RKO (cell line): ENCODE data around the gene GDI1.
A peak's percentile ranks its signal among the peaks of the same experiment; 100 is the strongest.
"Not testable (repeated sequence)": the region's sequence is repeated elsewhere in the genome, so short reads cannot be mapped to it uniquely, and the experiment has no call there.

Experiments used
- DNase-seq: peaks from one replicate; pipeline ENCODE4 v3.0.0-alpha.2; 2016; ENCODE audit warnings: low spot score

GDI1 gene

DNA sequence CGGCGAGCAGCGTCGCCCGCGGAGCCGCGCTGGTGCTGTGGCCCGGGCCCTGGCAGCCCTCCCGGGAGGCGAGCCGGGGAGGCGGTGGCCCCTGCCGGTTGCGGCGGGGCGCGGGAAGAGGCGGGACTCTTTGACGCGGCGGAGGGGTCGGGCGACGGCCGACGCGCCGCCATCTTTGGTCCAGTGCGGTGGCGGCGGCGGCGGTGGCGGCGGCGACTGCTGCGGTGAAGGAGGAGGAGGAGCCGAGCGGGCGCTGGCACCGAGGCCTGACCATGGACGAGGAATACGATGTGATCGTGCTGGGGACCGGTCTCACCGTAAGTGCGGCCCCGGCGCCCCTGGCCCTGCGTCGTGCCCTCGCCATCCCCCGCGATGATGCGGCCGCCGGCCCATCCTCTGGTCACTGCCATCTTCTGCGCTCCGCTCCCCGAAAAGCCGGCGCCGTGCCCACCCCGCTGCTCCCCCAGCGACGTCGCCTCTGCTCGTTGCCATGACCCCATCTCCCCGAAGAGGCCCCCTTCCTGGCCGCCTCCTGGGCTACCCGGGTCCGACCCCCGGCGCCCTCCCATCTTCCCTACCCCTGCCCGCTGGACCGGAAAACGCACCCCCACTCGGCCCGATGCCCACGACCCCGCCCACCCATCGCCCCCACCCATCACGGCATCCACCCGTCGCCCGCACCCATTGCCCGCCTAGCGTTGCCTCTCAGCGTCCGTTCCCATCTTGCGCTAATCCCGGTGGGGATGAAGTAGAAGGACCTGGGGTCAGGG, at the start of gene GDI1:
Gene GDI1 (plus strand): TSS at position 172 of the 770 bp plus-strand sequence. CDS start 101 bp downstream, at position 273.
- no peak for DNase-seq

DNA sequence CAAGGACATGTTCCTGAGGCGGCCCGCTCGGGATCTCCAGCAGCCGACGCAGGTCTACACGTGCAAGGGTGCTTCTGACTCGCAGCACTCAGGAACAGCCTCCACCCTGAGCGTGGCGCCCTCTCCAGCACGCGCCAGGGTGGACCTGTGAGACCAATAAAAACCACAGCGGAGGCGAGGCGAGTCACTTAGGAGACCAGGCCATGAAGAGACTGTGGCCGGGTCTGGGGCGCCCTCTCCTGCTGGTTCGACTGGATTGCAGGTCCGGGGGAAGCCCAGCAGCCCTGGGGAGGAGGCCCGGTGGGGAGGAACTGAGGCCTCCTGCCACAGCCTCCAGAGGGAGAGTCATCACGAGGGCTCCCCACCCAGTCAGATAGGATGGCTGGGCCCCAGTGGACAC, 48.9 kb upstream of the GDI1 start:
- not testable (repeated sequence) for DNase-seq

DNA sequence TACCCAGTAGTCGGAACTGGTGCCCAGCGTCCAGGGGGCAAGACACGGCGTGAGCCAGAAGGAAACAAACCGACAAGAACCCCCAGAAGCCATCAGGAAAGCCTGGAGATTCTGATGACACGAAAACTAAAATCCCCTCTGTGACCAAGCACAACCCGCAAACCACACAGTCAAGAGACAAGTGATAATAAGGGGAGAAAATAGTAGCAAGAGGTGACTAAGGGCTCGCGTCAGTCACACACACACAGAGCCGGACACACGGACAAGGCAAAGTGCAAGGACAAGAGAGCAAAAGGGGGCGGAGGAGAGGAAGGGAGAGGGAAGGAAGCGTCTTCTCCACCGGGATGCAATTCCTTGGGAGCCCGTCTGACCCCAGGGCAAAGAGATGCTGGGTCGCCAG, 48.3 kb upstream of the GDI1 start:
- not testable (repeated sequence) for DNase-seq

DNA sequence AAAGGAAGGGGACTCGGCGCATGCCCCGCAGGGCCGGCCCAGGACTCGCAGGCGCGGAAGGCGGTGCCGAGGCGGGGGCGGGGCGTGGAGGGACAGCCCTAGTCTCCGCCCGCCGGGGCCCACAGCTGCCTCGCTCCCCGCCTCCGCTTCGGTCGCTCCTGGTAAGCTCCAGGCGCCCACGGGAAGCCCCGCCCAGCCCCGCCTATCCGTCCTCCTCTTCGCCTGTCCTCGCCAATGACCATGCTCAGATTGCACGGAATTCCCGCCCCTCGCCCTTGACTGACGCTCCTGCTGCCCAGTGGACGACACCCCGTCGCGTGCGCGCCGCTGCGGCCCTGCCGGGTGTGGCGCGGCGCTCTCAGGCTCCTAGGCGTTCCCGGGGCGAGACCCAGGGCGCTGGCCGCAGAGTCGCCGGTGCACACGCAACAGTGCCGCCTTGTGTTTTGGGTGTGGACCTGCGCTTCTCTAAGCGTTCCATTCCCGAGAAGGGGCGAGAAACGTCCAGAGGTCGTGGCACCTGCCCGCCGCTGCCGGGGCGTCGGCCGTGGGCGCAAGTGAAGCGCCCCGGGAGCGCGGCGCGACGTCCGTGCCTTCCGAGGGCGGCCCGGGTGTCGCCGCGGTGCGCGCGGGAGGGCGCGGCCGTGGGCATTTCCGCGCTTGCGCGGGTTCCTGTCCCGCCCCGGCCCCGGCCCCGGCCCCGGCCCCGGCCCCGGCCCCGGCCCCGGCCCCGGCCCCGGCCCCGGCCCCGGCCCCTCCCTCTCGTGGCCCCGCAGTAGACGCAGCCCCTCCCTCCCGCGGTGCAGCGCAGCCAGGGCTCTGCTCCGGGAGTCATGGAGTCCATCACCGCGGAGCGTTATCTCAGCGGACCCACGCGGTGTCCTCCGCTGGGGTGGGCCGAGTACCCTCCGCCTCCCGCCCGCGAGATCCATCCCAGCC, 46.9 kb upstream of the GDI1 start:
- not testable (repeated sequence) for DNase-seq

DNA sequence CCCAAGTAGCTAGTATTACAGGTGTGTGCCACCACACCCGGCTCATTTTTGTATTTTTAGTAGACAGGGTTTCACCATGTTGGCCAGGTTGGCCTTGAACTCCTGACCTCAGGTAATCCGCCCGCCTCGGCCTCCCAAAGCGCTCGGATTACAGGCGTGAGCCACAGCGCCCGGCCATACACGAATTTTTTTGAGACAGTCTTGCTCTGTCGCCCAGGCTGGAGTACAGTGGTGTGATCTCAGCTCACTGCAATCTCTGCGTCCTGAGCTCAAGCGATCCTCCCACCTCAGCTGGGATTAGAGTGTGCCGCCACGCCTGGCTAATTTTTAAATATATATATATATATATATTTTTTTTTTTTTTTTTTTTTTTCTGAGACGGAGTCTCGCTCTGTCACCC, 40.6 kb upstream of the GDI1 start:
- DNase-seq, result not testable (repeated sequence)

DNA sequence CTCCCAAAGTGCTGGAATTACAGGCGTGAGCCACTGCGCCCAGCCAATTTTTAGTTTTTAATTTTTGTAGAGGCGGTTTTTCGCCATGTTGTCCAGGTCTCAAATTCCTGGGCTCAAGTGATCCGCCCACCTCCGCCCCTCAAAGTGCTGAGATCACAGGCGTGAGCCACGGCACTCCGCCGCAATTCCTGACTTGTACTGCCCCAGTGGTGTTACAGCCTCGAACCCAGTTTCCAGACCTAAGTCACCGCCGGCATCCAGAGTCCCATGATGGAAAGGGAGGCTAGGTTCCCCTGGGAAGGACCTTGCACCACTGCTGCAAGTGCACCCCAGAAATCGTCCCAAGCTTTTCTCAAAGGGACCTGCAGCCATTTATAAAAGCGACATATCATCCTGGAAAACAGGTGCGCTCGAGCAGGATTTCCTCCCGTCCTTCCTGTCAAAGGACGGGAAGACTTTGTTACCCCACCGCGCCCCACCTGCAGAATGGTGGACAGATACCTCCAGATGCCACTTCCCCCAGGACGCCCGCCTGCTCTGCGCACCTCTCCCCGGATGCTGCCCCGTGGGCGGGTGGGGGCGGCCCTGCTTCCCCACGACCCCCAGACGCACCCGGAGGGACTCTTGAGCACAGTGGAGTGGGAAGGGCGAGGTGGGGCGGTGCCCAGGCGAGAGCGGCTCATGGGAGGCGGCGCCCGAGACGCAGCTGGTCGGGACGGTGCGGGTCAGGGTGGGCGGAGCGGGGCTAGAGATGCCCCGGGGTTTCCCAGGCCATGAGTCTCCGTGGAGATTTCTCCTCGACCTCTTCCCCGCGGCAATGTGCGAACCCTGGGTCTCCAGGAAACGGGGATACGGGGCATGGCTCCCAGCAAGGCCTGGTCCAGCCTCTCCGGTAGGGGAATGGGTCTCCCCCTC, 39.7 kb upstream of the GDI1 start:
- peak; percentile 76 for DNase-seq

DNA sequence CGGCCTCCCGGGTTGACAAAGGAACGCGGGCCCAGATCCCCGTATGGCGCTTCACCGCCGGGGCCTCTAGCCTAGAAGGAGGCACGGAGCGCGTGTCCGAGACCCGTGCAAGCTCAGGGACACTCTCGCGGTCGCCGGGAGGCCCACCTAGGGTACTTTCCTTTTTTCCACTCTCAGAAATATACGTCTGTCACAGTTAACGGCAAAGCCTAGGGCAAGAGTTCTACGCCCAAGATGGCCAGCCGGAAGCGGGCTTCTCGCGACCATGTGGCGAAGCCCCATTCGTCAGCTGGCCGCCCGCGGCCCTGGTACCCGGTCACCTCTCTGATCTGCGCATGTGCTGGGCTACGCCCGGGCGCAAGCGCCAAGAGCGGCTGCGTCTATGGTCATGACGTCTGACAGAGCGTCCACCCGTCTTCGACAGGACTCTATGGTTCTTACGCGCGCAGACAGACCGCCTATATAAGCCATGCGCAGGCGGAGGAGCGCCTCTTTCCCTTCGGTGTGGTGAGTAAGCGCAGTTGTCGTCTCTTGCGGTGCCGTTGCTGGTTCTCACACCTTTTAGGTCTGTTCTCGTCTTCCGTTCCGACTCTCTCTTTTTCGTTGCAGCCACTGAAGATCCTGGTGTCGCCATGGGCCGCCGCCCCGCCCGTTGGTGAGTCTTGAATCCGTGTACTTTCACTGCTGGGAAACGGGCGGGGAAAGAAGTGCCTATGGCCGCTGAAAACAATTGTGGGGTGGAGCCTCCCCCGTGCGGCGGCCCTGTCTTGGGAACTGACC, 38.9 kb upstream of the GDI1 start, which contains the start of gene RPL10:
Gene RPL10 (plus strand): TSS at position 490 of the 780 bp plus-strand sequence. CDS start 143 bp downstream, at position 633.
- DNase-seq, result peak; percentile 96

DNA sequence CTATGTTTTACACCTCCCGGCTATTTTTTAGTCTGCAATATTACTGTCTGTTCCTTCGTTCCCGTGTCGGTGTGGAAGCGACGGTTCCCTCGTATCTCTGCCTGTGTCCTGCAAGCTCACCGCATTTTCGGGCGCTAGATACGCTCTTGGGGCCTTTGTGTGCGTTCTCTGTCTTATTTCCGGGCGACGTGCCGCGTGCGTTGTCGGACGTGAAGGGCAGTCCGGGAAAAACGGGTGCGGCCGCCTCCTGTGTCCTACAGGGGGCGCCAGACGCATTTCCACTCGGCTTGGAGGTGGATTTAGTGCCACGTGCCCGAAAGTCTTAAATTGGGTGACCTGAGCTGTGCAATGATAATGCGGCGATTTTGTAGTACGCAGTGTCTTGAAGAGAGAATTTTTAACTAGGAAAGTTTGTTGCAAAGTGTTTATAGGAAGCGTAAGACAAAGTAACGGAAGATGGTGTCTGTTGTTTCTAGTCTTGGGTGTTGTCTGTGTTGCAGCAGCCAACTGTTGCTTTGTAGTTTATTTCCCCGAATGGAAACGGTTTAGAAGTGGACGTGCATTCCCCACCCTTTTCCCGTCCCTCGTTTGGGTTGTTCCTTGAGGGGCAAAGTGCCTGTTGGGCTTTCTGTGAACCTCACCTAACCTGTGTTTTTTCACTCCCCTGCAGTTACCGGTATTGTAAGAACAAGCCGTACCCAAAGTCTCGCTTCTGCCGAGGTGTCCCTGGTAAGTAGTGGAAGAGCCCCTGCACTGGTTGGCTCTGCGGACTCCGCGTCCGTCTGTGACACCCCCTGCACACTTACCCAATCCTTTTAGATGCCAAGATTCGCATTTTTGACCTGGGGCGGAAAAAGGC, 38.1 kb upstream of the GDI1 start:
- peak; percentile 80 for DNase-seq

DNA sequence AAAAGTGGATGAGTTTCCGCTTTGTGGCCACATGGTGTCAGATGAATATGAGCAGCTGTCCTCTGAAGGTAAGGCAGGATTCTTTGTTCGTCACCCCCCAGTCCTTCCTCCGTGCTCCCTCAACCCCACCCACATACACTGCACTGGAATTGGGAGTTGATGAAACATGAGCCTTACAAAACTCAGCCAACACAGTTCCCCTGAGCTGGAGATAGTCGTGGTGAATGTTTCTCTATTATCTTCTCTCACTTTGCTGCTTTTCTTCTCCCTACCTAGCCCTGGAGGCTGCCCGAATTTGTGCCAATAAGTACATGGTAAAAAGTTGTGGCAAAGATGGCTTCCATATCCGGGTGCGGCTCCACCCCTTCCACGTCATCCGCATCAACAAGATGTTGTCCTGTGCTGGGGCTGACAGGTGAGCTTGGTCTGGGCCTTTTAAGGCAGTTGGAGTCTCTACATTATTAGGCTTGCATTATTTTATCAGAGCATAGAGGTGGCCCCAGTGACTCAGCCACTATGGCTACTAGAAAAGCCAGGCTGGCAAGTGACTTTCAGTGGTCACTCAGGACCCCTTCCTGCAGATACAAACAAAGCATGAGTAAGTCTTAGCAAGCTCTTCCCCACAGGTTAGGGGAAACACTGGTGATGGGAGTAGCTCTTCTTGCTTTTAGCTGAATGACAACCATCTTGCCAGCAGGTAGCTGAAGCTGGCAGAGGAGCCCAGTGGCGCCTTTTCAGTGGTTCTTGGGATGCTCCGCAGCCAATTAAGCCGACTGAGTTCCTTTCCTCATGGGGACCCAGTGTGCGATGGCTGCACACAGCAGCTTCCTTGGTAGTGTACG, 37.2 kb upstream of the GDI1 start:
- DNase-seq, result no peak

DNA sequence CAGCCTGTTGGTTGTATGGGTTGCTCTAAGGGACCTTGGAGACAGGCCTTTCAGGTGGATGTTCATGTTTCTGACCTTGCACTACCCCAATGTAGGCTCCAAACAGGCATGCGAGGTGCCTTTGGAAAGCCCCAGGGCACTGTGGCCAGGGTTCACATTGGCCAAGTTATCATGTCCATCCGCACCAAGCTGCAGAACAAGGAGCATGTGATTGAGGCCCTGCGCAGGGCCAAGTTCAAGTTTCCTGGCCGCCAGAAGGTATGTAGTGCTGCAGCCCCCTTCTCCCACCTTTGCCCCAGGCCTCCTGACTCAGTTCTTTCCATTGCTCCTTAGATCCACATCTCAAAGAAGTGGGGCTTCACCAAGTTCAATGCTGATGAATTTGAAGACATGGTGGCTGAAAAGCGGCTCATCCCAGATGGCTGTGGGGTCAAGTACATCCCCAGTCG, 36.6 kb upstream of the GDI1 start:
- not testable (repeated sequence) for DNase-seq

DNA sequence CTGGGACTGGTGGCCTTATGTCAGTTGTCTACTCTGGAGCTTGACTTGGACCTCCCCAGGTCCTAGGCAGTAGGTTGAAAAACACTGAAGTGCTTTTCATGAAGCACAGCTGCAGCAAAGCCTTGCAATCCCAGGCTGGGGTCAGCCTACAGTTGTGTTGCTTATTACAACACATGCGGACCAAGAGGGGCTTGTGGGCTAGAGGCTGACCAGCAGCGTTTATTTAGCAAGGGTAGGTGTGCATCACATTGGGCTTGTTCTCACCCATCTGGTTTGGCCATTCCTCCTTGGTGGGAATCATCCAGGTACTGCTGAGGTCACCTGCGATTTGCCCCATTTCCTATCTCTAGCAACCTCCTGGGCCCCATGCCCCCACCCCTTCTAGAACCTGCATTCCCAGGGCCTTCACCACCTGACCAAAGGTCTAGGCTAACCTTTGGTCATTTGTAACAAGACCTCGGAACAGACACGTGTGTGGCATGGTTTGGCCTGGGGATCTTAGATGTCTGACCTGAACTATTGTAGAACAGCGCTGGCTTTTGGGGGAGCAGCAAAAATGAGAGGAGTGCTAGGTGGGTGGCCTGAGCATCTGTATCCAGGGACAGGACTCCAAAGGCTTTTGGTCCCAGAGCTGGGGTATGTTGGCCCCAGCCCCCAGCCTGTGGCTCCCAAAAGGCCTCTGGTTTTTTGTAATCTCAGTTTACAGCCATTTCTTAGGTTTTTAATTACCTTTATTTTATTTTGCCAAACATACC, 35.7 kb upstream of the GDI1 start:
- peak; percentile 49 for DNase-seq

DNA sequence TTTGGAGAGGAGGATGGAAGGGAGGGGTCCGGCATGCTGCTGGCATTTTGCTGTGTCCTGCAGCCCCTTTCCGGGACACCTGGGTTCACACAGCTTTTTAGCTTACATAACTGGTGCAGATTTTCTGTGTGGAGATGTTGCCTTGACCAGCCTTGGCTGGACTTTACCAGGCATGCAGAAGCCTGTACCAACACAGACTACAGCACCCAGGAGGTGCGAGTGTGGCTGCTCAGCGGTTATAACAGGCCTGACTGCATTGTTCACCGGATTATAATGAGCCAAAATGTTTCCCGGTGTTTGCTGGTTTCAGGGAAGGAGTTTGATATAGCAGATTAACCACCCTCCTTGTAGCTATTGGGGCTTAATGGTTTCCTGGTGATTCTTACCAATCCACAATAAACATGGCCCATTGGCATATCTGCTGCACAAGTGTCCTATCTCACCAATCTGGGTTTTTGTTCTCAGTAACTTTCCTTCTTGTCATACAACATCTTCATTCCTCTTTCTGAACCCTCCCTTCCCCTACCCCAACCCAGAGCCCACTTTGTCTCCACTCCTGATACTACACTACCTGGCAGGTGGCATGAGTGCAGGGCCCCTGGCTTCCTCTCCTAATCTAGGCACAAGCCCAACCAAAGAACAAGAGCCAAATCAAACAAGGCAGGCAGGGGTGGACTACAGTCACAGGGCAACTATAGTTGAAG, 34.9 kb upstream of the GDI1 start:
- no peak for DNase-seq

DNA sequence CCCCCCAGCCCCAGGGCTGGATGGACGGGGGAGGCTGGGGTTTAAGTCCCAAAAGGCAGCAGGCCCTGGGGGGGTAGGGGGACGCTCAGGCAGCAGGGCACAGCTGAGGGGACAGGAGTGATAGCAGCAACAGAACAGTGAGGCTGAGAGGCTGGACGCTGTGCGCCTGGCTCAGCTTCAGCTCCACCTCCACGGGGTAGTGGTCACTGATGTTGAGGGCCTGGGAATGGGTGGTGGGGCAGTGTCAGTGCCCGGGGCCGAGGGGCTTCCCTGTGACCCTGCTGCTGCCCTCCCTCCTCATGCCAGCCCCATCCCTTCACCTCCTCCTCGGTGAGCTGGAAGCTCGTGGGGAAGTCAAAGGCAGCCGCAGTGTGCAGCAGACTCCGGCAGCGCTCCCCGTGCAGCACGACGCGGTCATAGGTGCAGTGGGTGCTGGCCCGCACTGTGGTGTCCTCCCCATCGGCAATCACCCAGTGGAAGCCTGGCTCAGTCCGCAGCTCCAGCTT, 34.3 kb upstream of the GDI1 start:
- no peak for DNase-seq

DNA sequence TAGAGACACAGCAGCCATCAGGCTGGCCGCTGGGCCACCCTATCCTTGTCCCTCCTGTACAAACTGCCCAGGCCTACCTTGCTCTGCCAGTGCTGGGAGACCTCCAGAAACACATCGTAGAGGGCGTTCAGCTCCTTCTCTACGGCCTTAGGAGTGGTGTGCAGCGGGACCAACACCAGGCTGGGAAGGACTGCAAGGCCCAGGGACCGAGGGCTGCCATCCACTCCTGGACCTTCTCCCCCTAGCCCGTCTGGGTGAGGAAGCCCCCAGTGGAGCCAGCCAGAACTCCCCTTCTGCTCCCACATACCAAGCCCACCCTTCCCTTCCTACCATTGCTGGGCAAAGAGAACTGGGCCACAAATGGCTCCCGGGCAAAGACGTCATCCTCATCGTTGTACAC, 33.8 kb upstream of the GDI1 start:
- DNase-seq, result no peak

DNA sequence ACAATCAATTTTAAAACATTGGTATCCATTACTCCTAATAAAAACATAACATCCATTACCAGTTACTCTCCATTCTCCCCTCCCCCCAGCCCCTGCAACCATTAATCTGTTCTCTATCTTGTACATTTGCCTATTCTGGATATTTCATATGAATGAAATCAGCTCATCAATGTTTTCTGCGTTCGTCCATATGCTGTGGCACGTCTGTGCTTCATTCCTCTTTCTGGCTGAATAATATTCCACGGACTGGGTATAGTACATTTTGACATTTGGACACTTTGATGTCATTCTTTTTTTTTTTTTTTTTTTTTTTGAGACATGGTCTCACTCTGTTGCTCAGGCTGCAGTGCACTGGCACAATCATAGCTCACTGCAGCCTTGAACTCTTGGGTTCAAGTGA, 33.1 kb upstream of the GDI1 start:
- no peak for DNase-seq

DNA sequence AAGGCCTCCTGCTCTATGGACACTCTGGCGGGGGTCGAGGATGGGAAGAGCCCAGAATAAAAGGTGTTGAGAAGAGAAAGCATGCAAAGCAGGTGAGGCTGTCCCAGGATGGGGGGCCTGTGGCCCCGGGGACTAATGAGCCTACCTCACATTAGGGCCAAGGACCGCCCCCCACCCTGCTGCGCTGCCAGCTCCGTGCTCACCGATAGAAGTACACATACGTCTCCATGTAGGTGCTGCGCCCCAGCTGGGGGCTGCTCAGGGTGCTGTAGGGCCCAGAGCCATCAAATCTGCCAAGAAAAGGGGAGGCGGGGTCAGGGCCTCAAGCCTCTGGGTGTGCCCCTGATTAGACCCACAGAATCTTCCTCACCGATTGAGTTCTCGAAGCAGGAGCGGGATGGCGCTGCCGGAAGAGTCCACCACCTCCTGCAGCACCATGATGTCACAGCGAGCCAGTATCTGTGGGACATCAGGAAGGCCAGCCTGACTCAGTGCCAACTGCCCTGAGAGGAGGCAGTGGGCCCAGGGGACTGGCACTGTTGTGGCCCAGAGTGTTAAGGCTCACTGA, 32.2 kb upstream of the GDI1 start:
- no peak for DNase-seq

DNA sequence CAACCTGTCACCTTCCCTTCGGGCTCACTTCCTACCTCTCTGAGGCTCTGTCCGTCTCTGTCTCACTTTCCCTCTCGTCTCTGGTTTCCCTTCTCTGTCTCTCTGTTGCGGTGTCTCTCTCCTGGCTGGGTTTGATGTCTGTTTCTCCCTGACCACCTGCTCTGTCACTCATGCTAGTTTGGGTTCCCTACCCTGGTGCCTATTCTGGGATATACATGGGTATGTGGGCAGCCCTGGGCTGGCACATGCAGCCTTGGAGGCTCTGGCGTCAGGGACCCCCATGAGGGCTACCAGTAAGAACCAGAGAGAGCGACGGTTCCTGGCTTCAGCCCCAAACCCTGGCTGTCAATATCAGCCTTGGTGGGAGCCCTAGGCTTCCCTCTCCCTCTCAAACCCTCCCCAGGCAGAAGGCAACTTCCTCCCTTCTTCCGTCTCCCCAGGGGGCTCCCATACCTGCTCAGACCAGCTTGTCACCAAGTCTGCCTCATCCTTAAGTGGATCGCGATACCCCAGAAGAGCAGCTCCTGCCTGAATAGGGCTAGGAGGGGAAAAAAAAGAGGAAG, 28.2 kb upstream of the GDI1 start:
- DNase-seq, result no peak
